CD4-positive, alpha-beta memory T cell (primary cell): ENCODE measurements around the gene DMRTC1. TPM values are rescaled to one million over a fixed set of nuclear protein-coding genes. Genes with fewer than 3 reads are reported as not detected.
"Not testable (repeated sequence)": the region's sequence is repeated elsewhere in the genome, so short reads cannot be mapped to it uniquely, and the experiment has no call there.

Experiments used
- CTCF ChIA-PET: fragments of 350-600 bp; sonication (Branson Sonifier 250); formaldehyde crosslinking; loops from one replicate; lab custom pipeline; 2021; ENCODE audit warnings: inconsistent platforms; ENCODE audit not compliant: partially characterized antibody; lab: Charles Lee
- POLR2A ChIA-PET: fragments of 350-600 bp; sonication (Branson Sonifier 250); formaldehyde crosslinking; loops from one replicate; lab custom pipeline; 2021; ENCODE audit not compliant: partially characterized antibody; lab: Charles Lee
- DNase-seq, 5 donors: peaks; one replicate each; pipeline versions ENCODE4 v3.0.0 to v3.0.0-alpha.2; 2020 to 2022; ENCODE audit warnings: mixed read lengths in 1 of 5
- H3K27ac ChIP-seq: one replicate; pipeline ENCODE4 v1.7.0; 2013; ENCODE audit warnings: low read depth, low read length
- H3K27me3 ChIP-seq: 2 replicates; pipeline ENCODE4 v1.7.0; 2013; ENCODE audit warnings: mild to moderate bottlenecking, low read length, moderate library complexity; ENCODE audit not compliant: insufficient read depth
- H3K36me3 ChIP-seq: 2 replicates; pipeline ENCODE4 v1.7.0; 2013; ENCODE audit warnings: mild to moderate bottlenecking, low read length, moderate library complexity; ENCODE audit not compliant: insufficient read depth
- H3K4me1 ChIP-seq: 2 replicates; pipeline ENCODE4 v1.7.0; 2013; ENCODE audit warnings: mild to moderate bottlenecking, low read length, moderate library complexity; ENCODE audit not compliant: insufficient read depth
- H3K4me3 ChIP-seq, 2 donors: one replicate each; pipeline ENCODE4 v1.7.0; 2013; ENCODE audit warnings: low read length in 2 of 2, mild to moderate bottlenecking in 1 of 2
- H3K9me3 ChIP-seq, 2 donors: one replicate each; pipeline ENCODE4 v1.7.0; 2013; ENCODE audit warnings: low read length in 2 of 2, control low read depth in 1 of 2; ENCODE audit not compliant: control insufficient read depth in 1 of 2
- H3K27ac Mint-ChIP-seq, 7 donors: one replicate each; pipeline ENCODE4 v1.8.0; 2020 to 2021; ENCODE audit warnings: mixed read lengths in 7 of 7, mild to moderate bottlenecking in 6 of 7, inconsistent platforms in 3 of 7, moderate library complexity in 3 of 7
- H3K27me3 Mint-ChIP-seq, 2 donors: one replicate each; pipeline ENCODE4 v1.8.0; 2020 to 2021; ENCODE audit warnings: mixed read lengths in 2 of 2
- H3K36me3 Mint-ChIP-seq, 2 donors: one replicate each; pipeline ENCODE4 v1.8.0; 2020 to 2021; ENCODE audit warnings: mixed read lengths in 2 of 2, inconsistent platforms in 1 of 2, mild to moderate bottlenecking in 1 of 2
- H3K4me1 Mint-ChIP-seq, 4 donors: one replicate each; pipeline ENCODE4 v1.8.0; 2020 to 2021; ENCODE audit warnings: mixed read lengths in 4 of 4, mild to moderate bottlenecking in 1 of 4
- H3K4me3 Mint-ChIP-seq, 8 donors: one replicate each; pipeline ENCODE4 v1.8.0; 2020 to 2021; ENCODE audit warnings: mixed read lengths in 8 of 8, mild to moderate bottlenecking in 7 of 8, moderate library complexity in 6 of 8, inconsistent platforms in 3 of 8
- H3K9me3 Mint-ChIP-seq, 8 donors: one replicate each; pipeline ENCODE4 v1.8.0; 2020 to 2021; ENCODE audit warnings: mixed read lengths in 8 of 8, mild to moderate bottlenecking in 5 of 8, inconsistent platforms in 3 of 8, moderate library complexity in 1 of 8
- intact Hi-C: fragments of 100-400 bp; cut with micrococcal nuclease; formaldehyde crosslinking; loops from one replicate; pipeline ENCODE4 v1.15.1; 2023
- polyA plus RNA-seq, 2 donors: library from polyadenylated mRNA; unstranded; fragments of 300-500 nt; fragmentation: Illumina TruSeq; gene quantifications; one replicate each; pipeline ENCODE4 v1.2.3, GENCODE V29; 2021
- total RNA-seq, 2 experiments: library from RNA; stranded (reverse); gene quantifications; one replicate each; pipeline ENCODE4 v1.2.3, GENCODE V29; 2021

DMRTC1 gene
- total and polyA plus RNA-seq, 4 experiments from 2014 or later, result 0.32 to 1.1 (median 0.47) TPM

DNA sequence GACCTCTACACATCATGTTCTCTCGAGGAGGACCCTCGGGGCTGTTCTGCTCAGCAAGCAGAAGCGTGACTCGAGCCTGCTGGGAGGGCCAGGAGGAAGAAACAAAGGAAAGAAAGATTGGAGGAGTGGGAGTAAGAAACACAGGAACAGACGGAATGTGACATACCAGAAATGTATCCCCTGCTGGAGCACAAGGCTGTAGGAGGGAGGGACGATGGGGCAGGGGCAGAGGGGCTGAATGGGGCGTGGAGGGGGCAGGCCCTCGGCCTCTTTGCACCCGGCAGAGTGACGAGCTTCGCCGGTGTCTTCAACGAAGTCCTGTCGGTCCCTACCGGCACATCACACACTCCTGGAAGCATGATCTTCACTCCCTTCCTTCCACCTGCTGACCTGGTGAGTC is 5.7 kb downstream of the DMRTC1 start, which contains the start of gene FAM236A:
FAM236A (plus strand) TSS at position 301 of the 400 bp plus-strand sequence; CDS start at position 358, 57 bp downstream.
- H3K4me1 ChIP-seq, H3K4me3 ChIP-seq, POLR2A ChIA-PET, H3K36me3 ChIP-seq, intact Hi-C loops, H3K27me3 ChIP-seq, H3K36me3 Mint-ChIP-seq, H3K4me3 Mint-ChIP-seq, CTCF ChIA-PET, H3K4me1 Mint-ChIP-seq, H3K27ac Mint-ChIP-seq, H3K27me3 Mint-ChIP-seq, H3K9me3 ChIP-seq, H3K27ac ChIP-seq, DNase-seq, H3K9me3 Mint-ChIP-seq: not testable (repeated sequence)

DNA sequence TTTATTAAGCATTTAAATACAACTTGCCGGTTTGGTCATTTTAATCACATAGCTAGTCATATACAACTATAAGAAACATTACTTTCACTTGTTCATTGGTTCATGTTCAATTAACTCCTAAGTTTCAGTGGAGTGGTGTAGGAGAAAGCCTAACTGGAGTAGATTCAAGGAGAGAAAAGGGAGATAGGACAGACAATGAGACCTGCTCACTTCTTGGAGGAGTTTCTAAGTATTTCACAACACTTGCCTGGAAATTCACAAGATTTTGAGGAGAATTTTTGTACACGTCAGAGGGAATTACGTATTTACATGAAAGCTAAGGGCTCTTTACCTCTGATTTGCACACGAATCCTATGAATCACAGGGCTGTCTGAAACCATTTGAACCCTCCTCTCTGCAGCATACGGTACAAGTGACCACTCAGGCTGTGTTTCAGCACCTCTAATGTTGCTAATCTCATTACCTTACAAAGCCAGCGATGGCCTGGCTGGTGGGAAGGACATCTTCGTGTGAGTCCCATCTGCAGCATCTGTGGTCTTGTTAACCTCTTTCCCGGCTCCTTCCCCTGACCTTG is 6.7 kb downstream of the DMRTC1 start:
- H3K36me3 ChIP-seq, H3K4me3 ChIP-seq, H3K27ac Mint-ChIP-seq, H3K4me1 Mint-ChIP-seq, H3K4me3 Mint-ChIP-seq, H3K9me3 ChIP-seq, H3K36me3 Mint-ChIP-seq, H3K4me1 ChIP-seq, intact Hi-C loops, H3K27me3 ChIP-seq, H3K9me3 Mint-ChIP-seq, CTCF ChIA-PET, POLR2A ChIA-PET, DNase-seq, H3K27ac ChIP-seq, H3K27me3 Mint-ChIP-seq: not testable (repeated sequence)

- H3K36me3 ChIP-seq, H3K27ac ChIP-seq, H3K27me3 Mint-ChIP-seq, H3K4me3 ChIP-seq, H3K9me3 Mint-ChIP-seq, POLR2A ChIA-PET, intact Hi-C loops, DNase-seq, H3K27me3 ChIP-seq, CTCF ChIA-PET, H3K4me1 Mint-ChIP-seq, H3K36me3 Mint-ChIP-seq, H3K4me1 ChIP-seq, H3K27ac Mint-ChIP-seq, H3K9me3 ChIP-seq, H3K4me3 Mint-ChIP-seq: not testable (repeated sequence)
Observed at GRCh38 chrX:72936455-72936854, 7.2 kb downstream of the DMRTC1 start.

GRCh38 chrX:72932283-72932682 is 11.4 kb downstream of the DMRTC1 start:
- POLR2A ChIA-PET, H3K9me3 Mint-ChIP-seq, H3K36me3 Mint-ChIP-seq, DNase-seq, H3K4me1 Mint-ChIP-seq, H3K4me1 ChIP-seq, H3K4me3 Mint-ChIP-seq, H3K27me3 ChIP-seq, intact Hi-C loops, H3K27ac Mint-ChIP-seq, H3K36me3 ChIP-seq, H3K9me3 ChIP-seq, H3K4me3 ChIP-seq, H3K27me3 Mint-ChIP-seq, CTCF ChIA-PET, H3K27ac ChIP-seq: not testable (repeated sequence)

GRCh38 chrX:72916096-72916495 is 27.5 kb downstream of the DMRTC1 start:
- H3K4me1 ChIP-seq, H3K36me3 ChIP-seq, H3K4me1 Mint-ChIP-seq, H3K27me3 ChIP-seq, intact Hi-C loops, H3K4me3 Mint-ChIP-seq, CTCF ChIA-PET, H3K9me3 Mint-ChIP-seq, H3K4me3 ChIP-seq, H3K27ac Mint-ChIP-seq, H3K27me3 Mint-ChIP-seq, POLR2A ChIA-PET, H3K9me3 ChIP-seq, H3K27ac ChIP-seq, DNase-seq, H3K36me3 Mint-ChIP-seq: not testable (repeated sequence)

DNA sequence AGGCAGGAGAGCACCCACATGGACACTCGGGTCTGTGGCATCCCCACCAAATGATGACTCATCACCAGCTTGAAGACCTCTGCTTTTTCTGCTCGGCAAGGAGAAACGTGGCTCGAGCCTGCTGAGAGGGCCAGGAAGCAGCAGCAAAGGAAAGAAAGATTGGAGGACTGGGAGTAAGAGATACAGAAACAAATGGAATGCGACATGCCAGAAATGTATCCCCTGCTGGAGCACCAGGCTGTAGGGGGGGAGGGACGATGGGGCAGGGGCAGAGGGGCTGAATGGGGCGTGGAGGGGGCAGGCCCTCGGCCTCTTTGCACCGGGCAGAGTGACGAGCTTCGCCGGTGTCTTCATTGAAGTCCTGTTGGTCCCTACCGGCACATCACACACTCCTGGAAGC is 31.3 kb downstream of the DMRTC1 start, which contains the start of gene FAM236C:
FAM236C (plus strand) TSS at position 301 of the 400 bp plus-strand sequence. CDS start 100 bp downstream, outside the sequence.
- H3K4me1 Mint-ChIP-seq, DNase-seq, H3K4me3 ChIP-seq, H3K36me3 ChIP-seq, intact Hi-C loops, H3K36me3 Mint-ChIP-seq, CTCF ChIA-PET, H3K9me3 Mint-ChIP-seq, H3K4me3 Mint-ChIP-seq, H3K27ac Mint-ChIP-seq, H3K27me3 Mint-ChIP-seq, H3K4me1 ChIP-seq, H3K27me3 ChIP-seq, H3K9me3 ChIP-seq, POLR2A ChIA-PET, H3K27ac ChIP-seq: not testable (repeated sequence)

DNA sequence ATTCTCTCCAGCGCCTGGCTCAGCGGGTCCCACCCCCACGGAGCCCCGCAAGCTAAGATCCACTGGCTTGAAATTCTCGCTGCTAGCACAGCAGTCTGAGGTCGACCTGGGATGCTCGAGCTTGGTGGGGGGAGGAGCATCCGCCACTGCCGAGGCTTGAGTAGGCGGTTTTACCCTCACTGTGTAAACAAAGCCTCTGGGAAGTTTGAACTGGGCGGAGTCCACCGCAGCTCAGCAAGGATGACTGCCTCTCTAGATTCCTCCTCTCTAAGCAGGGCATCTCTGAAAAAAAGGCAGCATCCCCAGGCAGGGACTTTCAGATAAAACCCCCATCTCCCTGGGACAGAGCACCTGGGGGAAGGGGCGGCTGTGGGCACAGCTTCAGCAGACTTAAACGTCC is 53.9 kb downstream of the DMRTC1 start:
- DNase-seq, H3K4me1 Mint-ChIP-seq, H3K36me3 ChIP-seq, CTCF ChIA-PET, H3K9me3 Mint-ChIP-seq, H3K9me3 ChIP-seq, H3K27ac Mint-ChIP-seq, intact Hi-C loops, H3K4me3 Mint-ChIP-seq, H3K36me3 Mint-ChIP-seq, H3K27me3 Mint-ChIP-seq, H3K27ac ChIP-seq, POLR2A ChIA-PET, H3K4me3 ChIP-seq, H3K4me1 ChIP-seq, H3K27me3 ChIP-seq: not testable (repeated sequence)

- H3K9me3 ChIP-seq, intact Hi-C loops, H3K4me1 ChIP-seq, H3K27ac ChIP-seq, H3K27me3 ChIP-seq, POLR2A ChIA-PET, H3K36me3 Mint-ChIP-seq, H3K27ac Mint-ChIP-seq, H3K4me1 Mint-ChIP-seq, H3K4me3 Mint-ChIP-seq, H3K9me3 Mint-ChIP-seq, H3K4me3 ChIP-seq, H3K36me3 ChIP-seq, DNase-seq, H3K27me3 Mint-ChIP-seq, CTCF ChIA-PET: not testable (repeated sequence)
Observed at GRCh38 chrX:72882898-72883297, 60.7 kb downstream of the DMRTC1 start.
